Measurements from ENCODE around the gene KIRREL1.

The KIRREL1 gene

GRCh38 chr1:158002022-158002630 is 8.7 kb downstream of the KIRREL1 start:
- Histone ChIP-seq H3K36me3 (ENCODE audit: control insufficient read depth in 1 of 2, insufficient read depth in 2 of 2, low read length in 2 of 2) (peaks cover 0 to 12% of the 10 kb centered on the region in 2 experiments), H3K4me2 (ENCODE audit: low read length) (peak overlapping the region; percentile 27), H3K4me3 (ENCODE audit: low read depth, low read length) (no peak overlapping the region), H3K79me1 (ENCODE audit: low read length) (peaks cover 23% of the 10 kb centered on the region), H4K12ac (ENCODE audit: low read depth, low read length) (no peak overlapping the region), H3K9ac (ENCODE audit: low read length) (no peak overlapping the region), H3K23ac (ENCODE audit: low read length) (no peak overlapping the region), H2BK120ac (ENCODE audit: insufficient read depth, low read length, poor library complexity) (peak overlapping the region; percentile 2), H3K27me3 (ENCODE audit: insufficient read depth, low read length) (no peaks in the 10 kb centered on the region), H4K8ac (ENCODE audit: low read depth, low read length) (peak overlapping the region; percentile 73), H3K4ac (ENCODE audit: low read depth, low read length) (no peak overlapping the region), H2BK5ac (ENCODE audit: low read depth, low read length, poor library complexity) (peak overlapping the region; percentile 88), H3K14ac (ENCODE audit: low read length) (peak overlapping the region; percentile 72), H3K18ac (ENCODE audit: low read length) (peak overlapping the region; percentile 82), H3K4me1 (ENCODE audit: control insufficient read depth in 1 of 2, insufficient read depth in 2 of 2, low read length in 2 of 2) (peaks cover 25 to 35% of the 10 kb centered on the region in 2 experiments), H3K79me2 (ENCODE audit: control insufficient read depth, insufficient read depth, low read length, poor library complexity) (peaks cover 13% of the 10 kb centered on the region), H2BK12ac (ENCODE audit: low read length) (peak overlapping the region; percentile 65), H3K27ac (ENCODE audit: low read depth, low read length) (peak overlapping the region; percentile 94), H4K91ac (ENCODE audit: low read depth, low read length) (peak overlapping the region; percentile 41), H3K9me3 (ENCODE audit: insufficient read depth, low read depth, low read length) (no peaks in the 10 kb centered on the region), H2AFZ (ENCODE audit: insufficient read depth, low read length, poor library complexity) (peak overlapping the region; percentile 62), H2AK5ac (ENCODE audit: low read length) (no peak overlapping the region)
- peak; percentile 7 to 65 for DNase-seq
- no CpG with 5 or more reads among the region's 4 CpGs for WGBS (ENCODE audit: extremely low coverage, insufficient coverage, insufficient read length)

GRCh38 chr1:158002631-158003405 is 9.4 kb downstream of the KIRREL1 start:
- DNase-seq = no peak
- peaks cover 23% of the 10 kb centered on the region for H3K79me1 ChIP-seq (ENCODE audit: low read length)
- peak overlapping the region; percentile 1 for H4K8ac ChIP-seq (ENCODE audit: low read depth, low read length)
- H2BK120ac ChIP-seq (ENCODE audit: insufficient read depth, low read length, poor library complexity) = peak overlapping the region; percentile 2
- peak overlapping the region; percentile 88 for H2BK12ac ChIP-seq (ENCODE audit: low read length)
- H3K79me2 ChIP-seq (ENCODE audit: control insufficient read depth, insufficient read depth, low read length, poor library complexity) = peaks cover 16% of the 10 kb centered on the region
- no CpG with 5 or more reads among the region's 14 CpGs for WGBS (ENCODE audit: extremely low coverage, insufficient coverage, insufficient read length)
- peaks cover 32 to 42% of the 10 kb centered on the region in 2 experiments for H3K4me1 ChIP-seq (ENCODE audit: control insufficient read depth in 1 of 2, insufficient read depth in 2 of 2, low read length in 2 of 2)
- H3K23ac ChIP-seq (ENCODE audit: low read length) = no peak overlapping the region
- peak overlapping the region; percentile 12 for H2AK5ac ChIP-seq (ENCODE audit: low read length)
- H2AFZ ChIP-seq (ENCODE audit: insufficient read depth, low read length, poor library complexity) = no peak overlapping the region
- H3K4me2 ChIP-seq (ENCODE audit: low read length) = peak overlapping the region; percentile 27
- H3K27ac ChIP-seq (ENCODE audit: low read depth, low read length) = peak overlapping the region; percentile 94
- H3K9ac ChIP-seq (ENCODE audit: low read length) = no peak overlapping the region
- no peak overlapping the region for H3K4me3 ChIP-seq (ENCODE audit: low read depth, low read length)
- H3K18ac ChIP-seq (ENCODE audit: low read length) = peak overlapping the region; percentile 59
- no peak overlapping the region for H4K12ac ChIP-seq (ENCODE audit: low read depth, low read length)
- no peaks in the 10 kb centered on the region for H3K9me3 ChIP-seq (ENCODE audit: insufficient read depth, low read depth, low read length)
- no peaks in the 10 kb centered on the region for H3K27me3 ChIP-seq (ENCODE audit: insufficient read depth, low read length)
- peak overlapping the region; percentile 3 for H3K14ac ChIP-seq (ENCODE audit: low read length)
- H4K91ac ChIP-seq (ENCODE audit: low read depth, low read length) = peak overlapping the region; percentile 70
- H2BK5ac ChIP-seq (ENCODE audit: low read depth, low read length, poor library complexity) = peak overlapping the region; percentile 88
- peaks cover 0 to 12% of the 10 kb centered on the region in 2 experiments for H3K36me3 ChIP-seq (ENCODE audit: control insufficient read depth in 1 of 2, insufficient read depth in 2 of 2, low read length in 2 of 2)
- H3K4ac ChIP-seq (ENCODE audit: low read depth, low read length) = peak overlapping the region; percentile 37

GRCh38 chr1:158003406-158003800 is 10.0 kb downstream of the KIRREL1 start:
- H3K18ac ChIP-seq (ENCODE audit: low read length) = peak overlapping the region; percentile 10
- peak overlapping the region; percentile 12 for H2AK5ac ChIP-seq (ENCODE audit: low read length)
- H3K79me1 ChIP-seq (ENCODE audit: low read length) = peaks cover 25% of the 10 kb centered on the region
- no peak overlapping the region for H3K4me3 ChIP-seq (ENCODE audit: low read depth, low read length)
- H3K9ac ChIP-seq (ENCODE audit: low read length) = no peak overlapping the region
- peak overlapping the region; percentile 94 for H3K27ac ChIP-seq (ENCODE audit: low read depth, low read length)
- no peak overlapping the region for H4K12ac ChIP-seq (ENCODE audit: low read depth, low read length)
- H3K4ac ChIP-seq (ENCODE audit: low read depth, low read length) = peak overlapping the region; percentile 0
- WGBS (ENCODE audit: extremely low coverage, insufficient coverage, insufficient read length) = no CpG with 5 or more reads among the region's 5 CpGs
- peaks cover 37 to 47% of the 10 kb centered on the region in 2 experiments for H3K4me1 ChIP-seq (ENCODE audit: control insufficient read depth in 1 of 2, insufficient read depth in 2 of 2, low read length in 2 of 2)
- H2BK120ac ChIP-seq (ENCODE audit: insufficient read depth, low read length, poor library complexity) = peak overlapping the region; percentile 2
- no peaks in the 10 kb centered on the region for H3K9me3 ChIP-seq (ENCODE audit: insufficient read depth, low read depth, low read length)
- no peak overlapping the region for H3K23ac ChIP-seq (ENCODE audit: low read length)
- H3K79me2 ChIP-seq (ENCODE audit: control insufficient read depth, insufficient read depth, low read length, poor library complexity) = peaks cover 18% of the 10 kb centered on the region
- peak overlapping the region; percentile 3 for H2BK12ac ChIP-seq (ENCODE audit: low read length)
- peak overlapping the region; percentile 81 for H2BK5ac ChIP-seq (ENCODE audit: low read depth, low read length, poor library complexity)
- no peak for DNase-seq
- no peaks in the 10 kb centered on the region for H3K27me3 ChIP-seq (ENCODE audit: insufficient read depth, low read length)
- peak overlapping the region; percentile 1 for H4K8ac ChIP-seq (ENCODE audit: low read depth, low read length)
- peaks cover 0 to 12% of the 10 kb centered on the region in 2 experiments for H3K36me3 ChIP-seq (ENCODE audit: control insufficient read depth in 1 of 2, insufficient read depth in 2 of 2, low read length in 2 of 2)
- H4K91ac ChIP-seq (ENCODE audit: low read depth, low read length) = peak overlapping the region; percentile 70
- peak overlapping the region; percentile 9 for H3K4me2 ChIP-seq (ENCODE audit: low read length)
- H3K14ac ChIP-seq (ENCODE audit: low read length) = peak overlapping the region; percentile 3
- no peak overlapping the region for H2AFZ ChIP-seq (ENCODE audit: insufficient read depth, low read length, poor library complexity)

GRCh38 chr1:158005224-158005623 is 11.8 kb downstream of the KIRREL1 start:
- no peak overlapping the region for H3K4me2 ChIP-seq (ENCODE audit: low read length)
- no peak overlapping the region for H3K23ac ChIP-seq (ENCODE audit: low read length)
- H3K4me3 ChIP-seq (ENCODE audit: low read depth, low read length) = no peak overlapping the region
- no peak overlapping the region for H4K91ac ChIP-seq (ENCODE audit: low read depth, low read length)
- no CpG with 5 or more reads among the region's 2 CpGs for WGBS (ENCODE audit: extremely low coverage, insufficient coverage, insufficient read length)
- no peak overlapping the region for H4K8ac ChIP-seq (ENCODE audit: low read depth, low read length)
- H2AK5ac ChIP-seq (ENCODE audit: low read length) = no peak overlapping the region
- peaks cover 36% of the 10 kb centered on the region for H3K79me1 ChIP-seq (ENCODE audit: low read length)
- H2BK5ac ChIP-seq (ENCODE audit: low read depth, low read length, poor library complexity) = no peak overlapping the region
- H3K79me2 ChIP-seq (ENCODE audit: control insufficient read depth, insufficient read depth, low read length, poor library complexity) = peaks cover 18% of the 10 kb centered on the region
- no peak overlapping the region for H2AFZ ChIP-seq (ENCODE audit: insufficient read depth, low read length, poor library complexity)
- no peak for DNase-seq
- H3K4ac ChIP-seq (ENCODE audit: low read depth, low read length) = peak overlapping the region; percentile 17
- no peaks in the 10 kb centered on the region for H3K9me3 ChIP-seq (ENCODE audit: insufficient read depth, low read depth, low read length)
- no peak overlapping the region for H4K12ac ChIP-seq (ENCODE audit: low read depth, low read length)
- no peak overlapping the region for H3K14ac ChIP-seq (ENCODE audit: low read length)
- no peak overlapping the region for H3K18ac ChIP-seq (ENCODE audit: low read length)
- H2BK120ac ChIP-seq (ENCODE audit: insufficient read depth, low read length, poor library complexity) = no peak overlapping the region
- no peak overlapping the region for H3K27ac ChIP-seq (ENCODE audit: low read depth, low read length)
- H3K4me1 ChIP-seq (ENCODE audit: control insufficient read depth in 1 of 2, insufficient read depth in 2 of 2, low read length in 2 of 2) = peaks cover 46 to 59% of the 10 kb centered on the region in 2 experiments
- no peak overlapping the region for H3K9ac ChIP-seq (ENCODE audit: low read length)
- H3K27me3 ChIP-seq (ENCODE audit: insufficient read depth, low read length) = no peaks in the 10 kb centered on the region
- peaks cover 0 to 10% of the 10 kb centered on the region in 2 experiments for H3K36me3 ChIP-seq (ENCODE audit: control insufficient read depth in 1 of 2, insufficient read depth in 2 of 2, low read length in 2 of 2)
- H2BK12ac ChIP-seq (ENCODE audit: low read length) = no peak overlapping the region
